Parathyroid adenoma (tissue), 2 donors: Measurements from ENCODE around the gene TENM3.

Experiments
- H2AFZ ChIP-seq: fragments of 300-600 bp; sonication (generic); one replicate; pipeline ENCODE4 v1.7.0; 2017; ENCODE audit warnings: antibody characterized with exemption, mild to moderate bottlenecking
- H3K27ac ChIP-seq: fragments of 300-600 bp; sonication (generic); one replicate; pipeline ENCODE4 v1.7.0; 2017
- H3K27me3 ChIP-seq: fragments of 300-600 bp; sonication (generic); one replicate; pipeline ENCODE4 v1.7.0; 2017; ENCODE audit warnings: low read length; ENCODE audit not compliant: control insufficient read depth, insufficient read depth
- H3K36me3 ChIP-seq: fragments of 300-600 bp; sonication (generic); one replicate; pipeline ENCODE4 v1.7.0; 2017; ENCODE audit warnings: low read length; ENCODE audit not compliant: control insufficient read depth, insufficient read depth
- H3K4me1 ChIP-seq: fragments of 300-600 bp; sonication (generic); one replicate; pipeline ENCODE4 v1.7.0; 2017; ENCODE audit warnings: control low read depth
- H3K4me2 ChIP-seq: fragments of 300-600 bp; sonication (generic); one replicate; pipeline ENCODE4 v1.7.0; 2017; ENCODE audit warnings: low read length
- H3K4me3 ChIP-seq: fragments of 300-600 bp; sonication (generic); one replicate; pipeline ENCODE4 v1.7.0; 2017; ENCODE audit warnings: low read depth, low read length
- H3K79me2 ChIP-seq: fragments of 300-600 bp; sonication (generic); one replicate; pipeline ENCODE4 v1.7.0; 2017; ENCODE audit warnings: control low read depth
- H3K9ac ChIP-seq: fragments of 300-600 bp; sonication (generic); one replicate; pipeline ENCODE4 v1.7.0; 2017; ENCODE audit warnings: mild to moderate bottlenecking
- H3K9me3 ChIP-seq: fragments of 300-600 bp; sonication (generic); one replicate; pipeline ENCODE4 v1.7.0; 2017; ENCODE audit warnings: low read length; ENCODE audit not compliant: control insufficient read depth
- CTCF ChIP-seq: fragments of 300-600 bp; sonication (generic); IDR thresholded peaks from one replicate; pipeline ENCODE4 v1.7.0; 2017; ENCODE audit warnings: antibody characterized with exemption, mild to moderate bottlenecking
- donor health status: primary hyperparathyroidism.

Gene TENM3

GRCh38 chr4:182391111-182391684 is 148.0 kb downstream of the TENM3 start:
- H3K79me2 ChIP-seq: no peaks in the 10 kb centered on the region
- H2AFZ ChIP-seq: no peak overlapping the region
- no peak for TF ChIP-seq CTCF
- H3K27ac ChIP-seq: no peak overlapping the region
- H3K27me3 ChIP-seq: no peaks in the 10 kb centered on the region
- no peak overlapping the region for H3K4me2 ChIP-seq
- no peak overlapping the region for H3K4me3 ChIP-seq
- H3K4me1 ChIP-seq: no peaks in the 10 kb centered on the region
- H3K9me3 ChIP-seq: no peaks in the 10 kb centered on the region
- no peaks in the 10 kb centered on the region for H3K36me3 ChIP-seq
- H3K9ac ChIP-seq: no peak overlapping the region

GRCh38 chr4:182394181-182394580 is 151.0 kb downstream of the TENM3 start:
- no peak overlapping the region for H3K4me2 ChIP-seq
- H3K9ac ChIP-seq: no peak overlapping the region
- H3K9me3 ChIP-seq: no peaks in the 10 kb centered on the region
- no peak overlapping the region for H3K4me3 ChIP-seq
- no peak overlapping the region for H3K27ac ChIP-seq
- no peaks in the 10 kb centered on the region for H3K4me1 ChIP-seq
- H3K36me3 ChIP-seq: no peaks in the 10 kb centered on the region
- H2AFZ ChIP-seq: no peak overlapping the region
- H3K27me3 ChIP-seq: no peaks in the 10 kb centered on the region
- no peaks in the 10 kb centered on the region for H3K79me2 ChIP-seq
- no peak for TF ChIP-seq CTCF

GRCh38 chr4:182400081-182400480 is 156.9 kb downstream of the TENM3 start:
- H3K79me2 ChIP-seq: no peaks in the 10 kb centered on the region
- no peak overlapping the region for H3K4me2 ChIP-seq
- H3K4me3 ChIP-seq: no peak overlapping the region
- no peak overlapping the region for H2AFZ ChIP-seq
- no peaks in the 10 kb centered on the region for H3K27me3 ChIP-seq
- H3K9ac ChIP-seq: no peak overlapping the region
- H3K27ac ChIP-seq: no peak overlapping the region
- H3K9me3 ChIP-seq: no peaks in the 10 kb centered on the region
- H3K36me3 ChIP-seq: no peaks in the 10 kb centered on the region
- H3K4me1 ChIP-seq: no peaks in the 10 kb centered on the region
- TF ChIP-seq CTCF: no peak

GRCh38 chr4:182400790-182401189 is 157.6 kb downstream of the TENM3 start:
- no peak overlapping the region for H3K4me3 ChIP-seq
- peak overlapping the region; percentile 37 for H3K4me2 ChIP-seq
- no peaks in the 10 kb centered on the region for H3K4me1 ChIP-seq
- H3K36me3 ChIP-seq: no peaks in the 10 kb centered on the region
- no peak overlapping the region for H3K9ac ChIP-seq
- H2AFZ ChIP-seq: no peak overlapping the region
- no peak overlapping the region for H3K27ac ChIP-seq
- no peaks in the 10 kb centered on the region for H3K27me3 ChIP-seq
- H3K79me2 ChIP-seq: no peaks in the 10 kb centered on the region
- H3K9me3 ChIP-seq: no peaks in the 10 kb centered on the region
- TF ChIP-seq CTCF: no peak

GRCh38 chr4:182404376-182404775 is 161.2 kb downstream of the TENM3 start:
- Histone ChIP-seq H2AFZ (no peak overlapping the region), H3K4me2 (no peak overlapping the region), H3K4me1 (no peaks in the 10 kb centered on the region), H3K27me3 (no peaks in the 10 kb centered on the region), H3K36me3 (no peaks in the 10 kb centered on the region), H3K9ac (no peak overlapping the region), H3K27ac (no peak overlapping the region), H3K9me3 (no peaks in the 10 kb centered on the region), H3K4me3 (no peak overlapping the region), H3K79me2 (no peaks in the 10 kb centered on the region)
- no peak for TF ChIP-seq CTCF
